Left lung (tissue), 10 donors: Measurements from ENCODE around the gene KCNAB2. TPM values are rescaled to one million over a fixed set of nuclear protein-coding genes. Genes with fewer than 3 reads are reported as not detected.

Experiments
- ATAC-seq: fragments of 200-7000 bp; cut with Tn5 transposase; one replicate; pipeline ENCODE4 v1.9.1; 2020; ENCODE audit warnings: moderate library complexity
- DNase-seq, 4 donors: peaks; one replicate each; pipeline ENCODE4 v3.0.0-alpha.2; 2013 to 2020
- H3K27ac ChIP-seq, 2 donors: fragments of 200-600 bp; sonication (generic) in 1 of 2; one replicate each; pipeline versions ENCODE4 v1.5.0 to v1.8.0; 2020 to 2021
- H3K27me3 ChIP-seq, 2 donors: fragments of 200-600 bp; sonication (generic) in 1 of 2; one replicate each; pipeline versions ENCODE4 v1.5.0 to v1.8.0; 2020 to 2021
- H3K36me3 ChIP-seq, 2 donors: fragments of 200-600 bp; sonication (generic) in 1 of 2; one replicate each; pipeline versions ENCODE4 v1.5.0 to v1.8.0; 2020 to 2021
- H3K4me1 ChIP-seq, 2 donors: fragments of 200-600 bp; one replicate each; pipeline ENCODE4 v1.8.0; 2021
- H3K4me3 ChIP-seq, 2 donors: fragments of 200-600 bp; sonication (generic) in 1 of 2; one replicate each; pipeline versions ENCODE4 v1.5.0 to v1.8.0; 2020 to 2021; ENCODE audit warnings: mild to moderate bottlenecking in 1 of 2
- H3K9me3 ChIP-seq, 2 donors: fragments of 200-600 bp; sonication (generic) in 1 of 2; one replicate each; pipeline versions ENCODE4 v1.5.0 to v1.8.0; 2020 to 2021
- CTCF ChIP-seq, 2 donors: fragments of 200-600 bp; sonication (generic) in 1 of 2; IDR thresholded peaks; one replicate each; pipeline versions ENCODE4 v1.5.0 to v1.8.0; 2021; ENCODE audit warnings: antibody characterized with exemption in 2 of 2
- intact Hi-C, 2 donors: fragments of 100-400 bp; cut with DNase I; formaldehyde crosslinking; loops; one replicate each; pipeline versions ENCODE4 v1.11.2 to v1.14.2; 2022
- polyA plus RNA-seq, 6 donors: library from polyadenylated mRNA; unstranded; fragments of 120-200 nt; gene quantifications; one replicate each; pipeline ENCODE4 v1.2.1, GENCODE V29; 2013; ENCODE audit not compliant: insufficient read length in 6 of 6
- total RNA-seq, 2 donors: library from RNA; stranded (reverse); fragmentation: NEBNext Ultra II Directional; extraction: Animal tissue kit (Norgen Biotek cat#: 25700); gene quantifications; one replicate each; pipeline ENCODE4 v1.2.1, GENCODE V29; 2021
- donor health status: DM: no; HTN: yes; CAD: no.
- donor health status: DM: no; HTN: no; CAD: no.

KCNAB2 gene
- total and polyA plus RNA-seq, 8 donors = 5.6 to 82.5 (median 6.7) TPM

- H3K4me1 ChIP-seq = peaks cover 0 to 36% of the 10 kb centered on the region in 2 donors
- H3K27ac ChIP-seq = no peak overlapping the region
- H3K9me3 ChIP-seq = no peaks in the 10 kb centered on the region
- ATAC-seq (peak; percentile 86), DNase-seq (peak in 1 of 4 donors; percentile 85)
- H3K4me3 ChIP-seq = no peak overlapping the region
- peaks cover 0 to 31% of the 10 kb centered on the region in 2 donors for H3K36me3 ChIP-seq
- peak; percentile 47 to 75 for TF ChIP-seq CTCF (IDR thresholded peaks at IDR 0.05)
- no peaks in the 10 kb centered on the region for H3K27me3 ChIP-seq
- intact Hi-C loops = no loop called here
These were observed 11.5 kb upstream of the KCNAB2 start for GRCh38 chr1:6033986-6034749.

- Histone ChIP-seq H3K36me3 (peaks cover 0 to 25% of the 10 kb centered on the region in 2 donors), H3K27me3 (no peaks in the 10 kb centered on the region), H3K4me1 (peaks cover 0 to 36% of the 10 kb centered on the region in 2 donors), H3K27ac (no peak overlapping the region), H3K9me3 (no peaks in the 10 kb centered on the region), H3K4me3 (no peak overlapping the region)
- DNase-seq (no peak), ATAC-seq (no peak)
- no peak for TF ChIP-seq CTCF (IDR thresholded peaks at IDR 0.05)
- intact Hi-C loops = no loop called here
These were observed 11.0 kb upstream of the KCNAB2 start for GRCh38 chr1:6034750-6035096.

GRCh38 chr1:6035303-6035702, 10.4 kb upstream of the KCNAB2 start:
- Histone ChIP-seq H3K4me1 (peaks cover 0 to 36% of the 10 kb centered on the region in 2 donors), H3K27ac (no peak overlapping the region), H3K36me3 (peaks cover 0 to 26% of the 10 kb centered on the region in 2 donors), H3K27me3 (no peaks in the 10 kb centered on the region), H3K4me3 (no peak overlapping the region), H3K9me3 (no peaks in the 10 kb centered on the region)
- intact Hi-C loops = no loop called here
- no peak for ATAC-seq
- DNase-seq = no peak
- no peak for TF ChIP-seq CTCF (IDR thresholded peaks at IDR 0.05)

- H3K9me3 ChIP-seq = no peaks in the 10 kb centered on the region
- no peak overlapping the region for H3K27ac ChIP-seq
- no peaks in the 10 kb centered on the region for H3K27me3 ChIP-seq
- peaks cover 0 to 30% of the 10 kb centered on the region in 2 donors for H3K36me3 ChIP-seq
- no peak for ATAC-seq
- DNase-seq = no peak
- intact Hi-C loops = no loop called here
- no peak for TF ChIP-seq CTCF (IDR thresholded peaks at IDR 0.05)
- H3K4me3 ChIP-seq = no peak overlapping the region
- peaks cover 0 to 36% of the 10 kb centered on the region in 2 donors for H3K4me1 ChIP-seq
These were observed 10.0 kb upstream of the KCNAB2 start for GRCh38 chr1:6035719-6036118.

- ATAC-seq (no peak), DNase-seq (peak in 1 of 4 donors; percentile 41)
- H3K27me3 ChIP-seq = no peaks in the 10 kb centered on the region
- no peak overlapping the region for H3K27ac ChIP-seq
- no peak overlapping the region for H3K4me3 ChIP-seq
- no peaks in the 10 kb centered on the region for H3K9me3 ChIP-seq
- peaks cover 0 to 46% of the 10 kb centered on the region in 2 donors for H3K36me3 ChIP-seq
- no peak for TF ChIP-seq CTCF (IDR thresholded peaks at IDR 0.05)
- peaks cover 0 to 36% of the 10 kb centered on the region in 2 donors for H3K4me1 ChIP-seq
- intact Hi-C loops = no loop called here
These were observed 8.3 kb upstream of the KCNAB2 start for GRCh38 chr1:6037338-6037762.
